HG02938 (cell line): ENCODE results near the gene VWF.

Experiments used
- ATAC-seq: cut with Tn5 transposase; IDR thresholded peaks from one replicate; pipeline ENCODE4 v1.9.1; 2021; ENCODE audit warnings: mild to moderate bottlenecking, moderate library complexity; ENCODE audit not compliant: unreplicated experiment

The VWF gene

GRCh38 chr12:5899675-5900074, 224.8 kb downstream of the VWF start:
- ATAC-seq, result no peak

GRCh38 chr12:5898874-5899273, 225.6 kb downstream of the VWF start:
- ATAC-seq, result no peak
